NCI-H2107 (cell line): ENCODE results near the gene LRRC18.

Source experiments
- DNase-seq: peaks from one replicate; lab custom pipeline; 2025; lab: John Stamatoyannopoulos, UW

Gene LRRC18

DNA sequence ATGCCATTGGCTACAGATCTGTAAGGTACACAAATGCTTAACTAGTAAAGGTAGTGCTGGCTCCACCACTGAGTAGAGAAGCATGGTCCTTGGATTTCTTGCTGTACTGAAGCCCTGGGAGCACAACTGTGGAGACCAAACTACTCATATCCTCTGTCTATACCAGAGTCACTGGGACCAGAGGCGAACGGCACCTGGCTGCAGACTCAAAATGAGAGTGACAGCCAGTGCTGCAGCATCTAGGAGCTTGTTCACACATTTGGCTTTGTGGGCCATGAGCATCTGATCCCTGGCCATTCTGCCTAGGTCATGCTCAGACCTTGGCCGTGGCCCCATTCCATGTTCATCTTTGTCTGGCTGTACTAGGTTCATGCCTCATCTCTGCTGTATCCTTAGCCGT lies 31.9 kb downstream of the LRRC18 start:
- DNase-seq, result no peak

DNA sequence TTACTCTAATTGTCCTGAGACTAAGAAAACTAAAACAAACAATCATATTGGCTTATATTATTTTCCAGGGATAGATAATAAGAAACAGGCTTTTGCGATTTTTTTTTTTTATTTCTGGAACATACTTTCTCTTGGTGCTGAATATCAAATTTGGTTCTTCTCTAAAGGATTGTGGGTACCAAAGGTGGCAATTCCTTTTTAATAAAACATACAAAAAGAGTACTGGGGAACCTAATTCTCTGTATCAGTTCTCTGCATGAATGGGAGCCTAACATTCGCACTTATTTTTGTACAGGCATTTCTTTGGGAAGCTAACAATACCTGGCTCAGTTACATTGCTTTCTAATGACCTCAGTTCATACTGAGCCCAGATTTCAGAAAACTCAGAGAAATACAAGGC lies 32.8 kb downstream of the LRRC18 start:
- DNase-seq, result no peak

DNA sequence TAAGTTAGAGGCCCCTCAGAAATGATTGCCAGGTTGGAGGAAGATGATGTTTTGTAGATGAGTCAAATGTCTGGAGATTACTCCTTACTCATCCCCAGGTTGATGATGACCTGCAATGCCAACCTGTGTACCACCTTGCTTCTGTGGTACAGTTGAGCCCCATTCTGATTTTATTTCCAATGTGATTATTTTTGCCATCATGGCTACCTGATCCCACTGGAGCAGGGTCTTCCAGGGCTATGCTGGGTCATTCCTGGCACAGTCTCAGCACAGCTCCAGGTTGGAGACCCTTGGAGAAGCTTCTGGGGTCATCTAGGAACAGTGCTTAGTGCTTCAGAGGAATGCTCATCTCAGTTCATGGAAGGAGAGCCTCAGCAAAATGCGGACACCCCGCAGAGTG lies 34.3 kb downstream of the LRRC18 start:
- no peak for DNase-seq

DNA sequence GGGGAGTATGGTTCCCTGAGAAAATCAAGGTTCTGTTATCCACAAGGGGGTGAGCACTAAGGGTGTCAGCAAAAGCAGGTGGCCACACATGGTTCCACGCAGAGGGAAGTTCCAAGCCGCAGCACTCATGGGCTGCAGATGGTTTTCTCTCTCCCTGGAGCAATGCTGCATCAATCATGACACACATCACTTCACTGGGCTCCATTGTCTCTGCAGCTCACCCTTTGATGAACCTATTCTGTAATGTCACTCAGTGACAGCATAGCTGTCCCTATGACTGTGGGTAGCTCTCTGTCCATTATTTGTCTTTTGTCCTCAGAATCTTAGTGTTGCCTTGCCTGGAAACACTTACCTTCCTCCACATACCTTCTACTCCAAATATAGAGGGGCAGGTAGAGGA lies 34.8 kb downstream of the LRRC18 start:
- no peak for DNase-seq

DNA sequence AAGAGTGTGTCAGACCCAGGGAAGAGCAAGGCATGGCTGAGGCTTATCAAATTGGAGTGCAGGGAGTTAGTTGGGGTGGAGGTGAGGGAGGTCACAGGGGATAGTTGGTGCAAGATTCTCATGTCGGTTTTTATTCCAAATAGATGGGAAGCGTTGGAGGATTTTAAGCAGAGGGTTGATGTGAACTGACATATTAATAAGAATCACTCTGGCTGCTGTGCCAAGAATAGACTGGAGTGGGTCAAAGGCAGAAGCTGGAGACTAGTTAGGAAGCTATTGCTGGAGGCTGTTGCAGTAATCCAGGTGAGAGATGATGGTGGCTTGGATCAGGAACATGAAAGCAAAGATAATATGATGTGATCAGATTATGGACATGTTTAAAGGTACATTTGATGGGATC lies 36.5 kb downstream of the LRRC18 start:
- no peak for DNase-seq

DNA sequence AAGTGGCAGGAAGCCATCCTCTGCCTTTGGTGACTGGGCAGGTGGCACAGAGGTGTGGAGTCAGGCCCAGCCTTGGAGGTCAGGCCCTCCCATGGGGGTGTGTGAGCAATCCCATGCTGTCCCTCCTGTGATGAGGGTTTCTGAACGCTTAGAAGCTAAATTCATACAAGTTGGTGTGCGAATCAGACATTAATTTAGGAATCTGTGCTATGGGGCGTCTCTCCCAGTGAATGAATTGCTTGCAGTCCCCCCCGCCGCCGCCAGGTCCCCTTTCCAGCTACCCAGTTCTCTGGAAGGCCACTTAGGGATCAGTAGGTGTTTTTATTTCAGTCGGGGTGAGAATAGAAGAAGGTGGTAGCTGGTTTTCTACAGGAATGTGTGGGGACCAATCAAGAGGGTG lies 37.5 kb downstream of the LRRC18 start:
- DNase-seq, result no peak

DNA sequence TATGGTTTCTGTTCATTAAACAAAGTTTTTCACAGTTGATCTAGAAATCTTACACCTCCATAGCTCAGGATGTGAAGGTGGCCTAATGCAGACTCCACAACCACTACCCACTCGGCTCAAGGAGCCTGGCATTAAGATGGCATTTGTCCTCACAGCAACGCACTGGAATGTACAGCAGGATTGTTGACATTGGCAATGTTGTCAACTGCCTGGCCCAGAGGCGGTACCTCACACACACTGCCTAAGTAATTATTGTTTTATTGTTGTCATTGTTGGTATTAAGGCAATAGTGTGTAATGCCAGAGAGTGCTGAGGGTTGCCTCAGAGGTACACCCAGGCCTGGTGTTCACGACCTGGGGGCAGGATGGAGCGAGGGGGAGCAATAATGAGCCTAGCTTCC lies 38.3 kb downstream of the LRRC18 start:
- no peak for DNase-seq

DNA sequence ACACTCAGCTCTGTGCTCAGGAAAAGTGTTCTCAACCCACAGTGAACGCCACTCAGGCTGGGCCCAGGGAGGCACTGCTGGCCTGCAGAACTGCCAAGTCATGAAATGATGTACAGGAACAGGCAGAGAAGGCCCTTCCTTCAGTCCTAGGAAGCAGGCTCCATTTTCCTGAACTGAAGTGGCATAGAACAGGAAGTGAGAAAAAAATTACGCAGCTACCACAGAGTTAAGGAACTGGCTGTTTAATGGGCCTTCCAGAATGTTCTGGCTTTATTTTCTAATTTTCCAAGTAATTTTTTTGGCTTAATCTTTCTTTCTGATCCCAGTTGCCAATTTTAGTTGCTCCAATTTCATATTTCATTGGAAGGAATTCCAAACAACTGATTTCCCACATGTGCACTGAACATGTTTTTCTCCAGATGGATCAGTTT lies 39.3 kb downstream of the LRRC18 start:
- DNase-seq, result no peak

DNA sequence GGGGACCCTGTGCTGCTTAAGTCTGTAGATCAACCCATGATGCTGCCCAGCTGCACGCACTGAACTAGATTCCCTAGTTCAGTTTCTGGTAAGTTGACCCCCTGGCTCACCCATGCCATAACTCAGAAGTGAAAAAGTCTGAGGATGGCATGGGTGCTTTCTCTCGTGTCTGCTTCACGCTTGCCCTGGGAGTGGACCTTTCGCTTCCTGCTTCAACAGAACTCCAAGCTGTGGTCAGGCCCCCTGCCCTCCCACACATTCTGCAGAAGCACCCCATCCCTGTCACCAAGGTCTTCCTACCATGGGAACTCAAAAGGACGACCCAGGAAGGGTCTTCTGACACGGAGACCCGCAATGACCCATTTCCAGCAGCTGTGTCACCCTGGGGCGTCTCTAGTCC lies 39.9 kb downstream of the LRRC18 start:
- no peak for DNase-seq

DNA sequence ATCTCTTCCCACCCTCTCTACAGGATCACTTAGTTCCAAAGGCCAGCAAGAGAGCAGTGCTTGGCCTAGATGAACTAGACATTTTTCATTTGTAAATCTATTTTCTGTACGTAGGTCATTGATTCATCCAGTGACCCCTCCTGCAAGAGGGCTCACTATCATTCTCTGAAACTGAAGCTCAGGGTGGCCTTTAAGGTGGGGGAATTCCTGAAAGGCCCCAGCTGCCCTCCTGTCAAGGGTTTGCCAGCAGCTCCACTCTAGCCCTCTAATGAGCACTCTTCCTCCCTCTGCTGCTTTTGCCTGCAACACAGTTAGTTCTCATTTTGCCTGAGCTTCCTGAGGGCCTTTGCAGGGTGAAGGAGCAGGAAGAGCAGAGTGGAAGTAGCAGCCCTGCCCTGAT lies 41.2 kb downstream of the LRRC18 start:
- no peak for DNase-seq

DNA sequence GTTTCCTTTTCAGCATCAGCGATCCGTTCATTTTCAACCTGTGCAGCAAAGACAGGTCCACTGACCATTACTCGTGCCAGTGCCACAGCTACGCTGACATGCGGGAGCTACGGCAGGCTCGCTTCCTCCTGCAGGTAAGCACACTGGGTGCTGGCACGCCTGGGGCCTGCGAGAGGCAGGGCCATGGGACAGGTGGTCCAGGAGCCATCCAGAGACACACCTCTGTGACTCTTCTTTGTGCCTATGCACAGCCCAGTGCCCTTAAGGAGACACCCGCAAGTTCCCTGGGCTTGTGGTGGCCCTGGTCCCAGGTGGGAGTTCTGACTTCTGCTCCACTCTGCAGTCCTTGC lies 42.2 kb downstream of the LRRC18 start:
- DNase-seq, result no peak

DNA sequence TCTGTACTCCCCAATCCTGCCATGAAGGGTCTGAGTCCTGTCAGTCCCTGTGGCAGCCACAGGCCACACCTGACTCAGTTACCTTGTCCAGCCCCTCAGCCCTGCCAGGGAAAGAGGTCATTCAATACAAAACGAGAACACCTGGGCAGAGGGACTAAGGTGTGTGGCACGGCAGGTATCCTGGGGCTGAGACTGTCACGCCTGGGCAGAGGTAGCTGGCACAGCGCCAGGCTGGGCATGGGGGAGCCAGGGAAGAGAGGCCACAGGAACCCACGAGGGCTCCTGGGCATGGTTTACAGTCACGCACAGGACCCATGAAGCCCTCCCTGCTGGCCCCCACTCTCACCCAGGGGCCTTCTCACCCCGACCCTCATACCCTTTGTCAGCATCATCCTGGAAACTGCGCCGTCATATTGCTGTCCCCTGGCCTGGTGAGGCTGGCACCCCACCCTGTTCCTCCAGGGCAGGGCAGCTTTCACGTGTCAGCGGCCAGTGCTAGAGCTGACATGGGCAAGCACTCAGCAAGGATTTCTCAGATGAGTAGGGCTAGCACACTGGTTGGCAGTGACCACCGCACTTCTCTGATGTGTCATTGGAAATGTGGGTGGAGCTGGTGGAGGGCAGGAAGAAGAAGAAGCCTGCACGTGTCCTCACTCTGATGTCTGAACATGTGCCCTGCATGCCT lies 42.7 kb downstream of the LRRC18 start:
- no peak for DNase-seq

DNA sequence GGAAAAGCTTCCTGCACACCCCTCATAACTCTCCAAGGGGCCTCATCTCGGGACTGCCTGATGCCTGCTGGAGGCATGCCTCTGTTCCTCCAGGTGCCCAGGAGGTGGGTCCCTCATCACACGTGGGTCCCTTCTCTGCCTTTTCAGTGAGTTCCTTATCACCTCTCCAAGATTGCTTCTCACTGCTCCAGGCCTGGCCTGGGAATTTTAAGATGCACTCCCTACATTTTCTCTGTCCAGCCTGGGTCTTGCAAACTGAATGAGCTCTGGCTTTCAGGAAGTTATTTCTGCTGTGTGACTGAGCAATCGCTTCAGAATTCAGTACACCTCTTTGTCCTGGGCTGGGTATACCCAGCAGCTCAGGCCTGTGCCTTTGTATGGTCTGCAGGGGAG lies 43.8 kb downstream of the LRRC18 start:
- no peak for DNase-seq

DNA sequence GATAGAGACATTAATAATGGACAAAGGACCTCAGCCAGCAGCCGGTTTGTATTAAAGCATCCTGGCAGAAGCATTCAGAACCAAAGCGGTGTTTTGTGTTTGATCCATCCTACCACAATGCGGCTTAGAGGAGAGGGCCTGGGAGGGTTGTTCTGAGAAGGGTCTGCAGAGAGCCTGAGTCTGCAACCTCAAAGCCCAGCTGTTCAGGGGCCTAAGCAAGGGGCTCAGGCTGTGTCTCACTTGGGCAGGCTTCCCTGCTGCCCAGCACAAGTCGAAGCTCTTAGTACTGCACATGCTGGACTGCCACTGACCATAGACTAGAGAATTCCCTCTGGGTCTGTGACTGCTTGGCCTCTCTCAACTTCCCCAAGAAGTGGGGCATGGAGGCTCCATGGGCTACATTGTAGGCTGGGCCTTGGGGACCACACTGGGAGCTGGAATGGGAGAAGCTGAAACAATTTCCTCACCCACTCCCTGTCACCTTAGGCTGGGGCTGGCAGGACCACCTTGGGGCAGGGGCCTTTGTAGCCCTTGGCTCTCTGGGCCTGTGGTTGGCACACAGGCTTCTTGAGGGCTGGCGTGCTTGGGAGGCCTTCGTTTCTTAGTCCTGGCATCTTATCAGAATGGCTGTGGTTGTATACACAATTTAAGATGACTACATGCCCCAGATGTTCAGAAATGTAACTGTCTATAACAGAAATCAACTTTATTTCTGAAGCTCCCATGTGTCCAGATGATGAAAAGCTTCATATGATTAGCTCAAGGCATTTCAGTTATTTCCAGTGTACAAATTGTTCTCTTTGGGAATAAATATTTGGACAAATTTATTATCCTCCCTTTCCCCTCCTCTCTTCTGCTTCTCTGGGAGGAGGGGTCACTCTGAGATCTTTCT lies 44.5 kb downstream of the LRRC18 start:
- DNase-seq, result no peak

DNA sequence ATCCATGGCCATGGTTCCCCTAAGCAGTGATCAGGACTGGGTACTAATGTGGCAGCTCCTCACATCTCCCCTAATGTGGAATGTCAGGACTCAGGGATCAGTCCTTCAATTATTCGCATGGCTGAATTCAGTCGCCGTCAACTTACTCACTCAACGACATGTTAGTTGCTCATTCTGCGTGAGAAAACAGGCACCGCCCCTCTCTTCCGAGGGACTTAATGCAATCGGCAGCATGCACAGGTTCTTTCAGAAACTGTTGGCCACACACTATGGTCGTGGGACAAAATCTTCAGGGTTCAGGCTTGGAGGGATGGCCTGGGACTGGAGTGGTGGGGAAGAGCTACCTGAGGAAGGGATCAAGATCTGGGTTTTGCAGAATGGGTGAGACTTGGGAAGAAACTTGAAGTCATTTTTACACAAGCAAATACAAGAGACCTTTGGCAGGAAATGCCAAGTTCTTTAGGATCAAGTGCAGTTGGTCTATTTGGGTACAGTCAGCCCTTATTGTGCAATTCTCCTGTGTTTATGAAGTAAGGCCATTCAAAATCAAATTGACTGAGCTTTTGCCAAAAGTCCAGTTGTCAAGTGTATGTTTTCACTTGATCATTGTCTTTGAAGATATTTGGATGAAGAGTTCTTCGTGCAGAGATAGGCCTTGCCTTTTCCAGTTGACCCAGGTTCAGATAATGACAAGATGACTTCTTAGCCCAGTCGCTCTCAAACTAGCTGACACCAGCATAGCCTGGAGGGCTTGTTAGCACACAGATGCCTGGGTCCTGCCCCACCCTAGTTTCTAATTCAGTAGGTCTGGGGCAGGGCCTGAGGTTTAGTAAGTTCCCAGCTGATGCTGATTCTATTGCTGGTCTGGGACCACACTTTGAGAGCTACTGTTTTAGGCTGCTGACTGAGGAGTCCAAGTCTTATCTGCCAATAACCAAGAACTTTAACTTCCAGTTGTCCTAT lies 48.5 kb downstream of the LRRC18 start:
- DNase-seq, result no peak

DNA sequence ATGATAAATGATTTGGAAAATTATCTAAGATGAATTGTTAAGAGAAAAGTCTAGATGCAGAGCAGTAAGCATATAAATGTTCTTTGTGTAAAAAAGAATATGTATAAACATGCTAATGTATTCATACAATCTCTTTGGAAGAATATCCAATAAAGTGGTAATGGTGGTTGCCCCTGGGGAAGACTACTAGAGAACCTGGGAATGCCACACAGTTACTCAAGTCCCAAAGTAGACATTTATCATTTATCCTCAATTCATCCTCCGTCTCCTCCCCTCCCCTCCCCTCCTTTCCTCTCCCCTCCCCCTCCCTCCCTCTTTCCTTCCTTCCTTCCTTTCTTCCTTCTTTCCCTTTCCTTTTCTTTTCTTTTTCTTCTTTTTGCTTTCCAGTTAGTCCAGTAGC lies 51.7 kb downstream of the LRRC18 start:
- DNase-seq, result no peak

DNA sequence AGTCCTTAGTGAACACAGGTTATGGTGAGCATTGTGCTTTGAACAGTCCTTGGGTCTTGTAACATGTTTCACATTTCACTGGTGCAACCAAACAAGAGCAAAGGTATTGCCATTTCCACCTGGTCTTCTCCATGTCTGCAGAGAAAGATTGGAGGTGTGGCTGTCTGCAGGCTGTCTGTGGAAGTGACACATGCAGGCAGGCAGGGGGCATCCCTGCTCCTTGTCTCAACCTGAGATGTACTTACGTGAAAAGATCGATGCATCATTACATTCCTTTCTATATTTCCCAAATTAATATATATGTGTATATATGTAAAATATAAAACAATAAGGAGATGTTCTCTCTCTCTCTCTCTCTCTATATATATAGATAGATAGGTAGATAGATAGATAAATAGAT lies 54.3 kb downstream of the LRRC18 start:
- DNase-seq, result no peak

DNA sequence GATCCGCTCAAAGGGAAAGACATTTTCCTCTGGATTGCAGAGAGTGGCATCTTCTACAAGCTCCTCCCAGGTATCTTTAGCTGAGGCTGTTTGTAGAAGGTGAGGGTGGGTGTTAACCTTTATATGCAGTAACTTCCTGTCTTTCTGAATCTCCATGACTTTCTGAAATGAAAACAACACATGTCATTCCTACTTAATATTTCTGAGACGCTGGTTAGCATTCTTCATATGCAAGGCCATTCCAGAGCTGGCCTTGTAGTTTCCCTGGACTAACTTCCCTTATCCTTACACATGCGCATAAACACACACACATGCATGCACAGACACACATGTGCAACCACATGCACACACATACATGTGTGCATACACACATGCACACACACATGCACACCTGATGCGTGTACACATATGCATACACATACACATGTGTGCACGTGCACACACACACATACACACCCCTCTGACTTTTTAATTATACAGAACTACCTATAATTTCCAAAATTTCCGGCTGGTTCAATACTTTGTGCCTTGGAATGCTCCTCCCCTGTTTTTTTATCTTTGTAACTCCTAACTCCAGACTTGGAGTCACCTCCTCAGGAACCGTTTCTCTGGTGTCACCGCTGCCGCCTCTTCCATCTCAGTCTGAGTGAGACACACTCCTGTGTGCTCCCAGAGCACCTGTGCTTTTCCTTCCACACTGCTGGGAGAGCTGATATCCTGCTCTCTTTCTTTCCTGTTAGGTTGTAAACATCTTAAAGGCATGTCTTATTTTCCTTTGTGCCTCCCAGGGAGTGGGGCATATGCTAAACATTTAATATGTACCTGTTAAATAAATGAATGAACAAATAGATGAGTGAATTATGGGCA lies 55.2 kb downstream of the LRRC18 start:
- no peak for DNase-seq

DNA sequence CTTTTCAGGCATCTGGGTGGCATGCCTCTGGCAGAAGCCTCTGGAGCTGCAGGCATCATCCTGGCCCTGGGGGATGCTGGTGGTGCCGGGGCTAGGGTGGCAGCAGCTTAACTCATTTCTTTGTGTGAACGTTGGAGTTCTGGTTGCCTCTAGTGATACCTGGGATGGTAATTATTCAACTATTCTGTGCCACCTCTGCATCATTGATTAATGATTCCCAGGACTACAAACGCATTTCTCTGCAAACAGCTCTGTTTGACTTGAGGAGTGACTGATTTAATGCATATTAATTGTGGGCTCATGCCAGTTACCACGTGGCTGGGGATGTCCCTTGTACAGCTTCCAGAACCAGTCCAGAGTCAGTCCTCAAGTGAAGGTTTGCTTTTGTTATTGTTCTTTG lies 55.9 kb downstream of the LRRC18 start:
- DNase-seq, result no peak

DNA sequence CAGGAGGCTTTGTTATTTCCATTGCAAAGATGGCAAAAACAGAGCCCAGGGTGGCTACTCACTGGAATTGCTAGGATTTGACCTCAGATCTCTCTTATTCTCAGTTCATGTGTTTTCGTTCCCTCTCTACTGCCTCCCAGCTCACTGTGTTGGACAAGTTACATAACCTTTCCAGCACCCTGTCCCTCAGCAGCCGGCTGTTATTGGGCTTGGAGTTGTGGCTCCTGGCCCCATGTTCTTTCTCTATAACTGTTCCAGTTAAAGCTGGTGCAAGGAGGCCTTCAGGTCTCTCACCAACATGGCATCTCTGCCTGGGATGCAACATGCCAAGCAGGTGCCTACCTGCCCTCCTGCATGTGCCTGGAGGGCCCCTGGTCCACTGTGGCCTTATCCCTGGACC lies 56.8 kb downstream of the LRRC18 start:
- no peak for DNase-seq

DNA sequence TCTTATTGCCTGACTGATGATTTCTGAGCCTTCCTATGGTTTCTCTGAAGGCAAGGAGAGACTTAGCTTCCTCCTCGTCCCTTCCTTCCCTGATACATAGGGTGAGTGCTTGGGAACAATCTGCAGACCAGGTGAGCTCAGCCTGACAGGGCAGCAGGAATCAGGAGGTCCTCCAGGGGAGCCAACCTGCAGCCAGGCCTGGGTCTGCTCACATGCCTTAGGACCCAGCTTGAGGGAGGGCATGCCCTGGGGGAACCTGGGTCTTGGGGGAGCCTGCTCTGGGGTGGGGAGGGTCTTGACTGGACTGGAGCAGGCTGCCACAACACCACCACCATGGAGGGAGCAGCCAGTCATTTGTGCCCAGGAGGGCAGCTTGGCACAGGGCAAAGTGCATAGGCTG lies 57.7 kb downstream of the LRRC18 start:
- no peak for DNase-seq
